H1 (cell line): ENCODE measurements around the gene TGFB3. TPM values are rescaled to one million over a fixed set of nuclear protein-coding genes. Genes with fewer than 3 reads are reported as not detected.

Source experiments
- BCL11A ChIP-seq, 2 experiments: IDR thresholded peaks; one replicate each; pipeline ENCODE4 v1.6.1; 2011; ENCODE audit warnings: low read depth in 2 of 2, low read length in 2 of 2, mild to moderate bottlenecking in 2 of 2
- BRCA1 ChIP-seq: IDR thresholded peaks from 2 replicates; pipeline ENCODE4 v1.6.1; 2012; ENCODE audit warnings: low read depth, low read length, improper control_type of control experiment
- CHD2 ChIP-seq: IDR thresholded peaks from 2 replicates; pipeline ENCODE4 v1.6.1; 2012; ENCODE audit warnings: low read length, improper control_type of control experiment
- GABPA ChIP-seq: IDR thresholded peaks from 2 replicates; pipeline ENCODE4 v1.6.1; 2011; ENCODE audit warnings: mild to moderate bottlenecking, low read length, moderate library complexity, borderline replicate concordance; ENCODE audit not compliant: insufficient read depth
- GTF2F1 ChIP-seq: IDR thresholded peaks from 2 replicates; pipeline ENCODE4 v1.6.1; 2012; ENCODE audit warnings: low read depth, low read length, improper control_type of control experiment, borderline replicate concordance
- JUN ChIP-seq: IDR thresholded peaks from 2 replicates; pipeline ENCODE4 v1.6.1; 2011; ENCODE audit warnings: low read depth, mild to moderate bottlenecking, improper control_type of control experiment, low read length
- PHF8 ChIP-seq: fragments of 200-600 bp; sonication (generic); conservative IDR thresholded peaks from 2 replicates; pipeline ENCODE4 v1.7.1; 2012; ENCODE audit warnings: low read depth, mild to moderate bottlenecking, inconsistent platforms, low read length, moderate library complexity
- SP1 ChIP-seq: IDR thresholded peaks from 2 replicates; pipeline ENCODE4 v1.6.1; 2011; ENCODE audit warnings: low read depth, low read length
- polyA plus RNA-seq, 7 experiments: library from polyadenylated mRNA; depleted of rRNA in 3 of 7; stranded (reverse) in 5 of 7; unstranded in 2 of 7; fragments of >200 nt in 5 of 7; fragments of 200-250 nt in 2 of 7; gene quantifications; 1 replicate in 5 of 7; 2 replicates in 1 of 7; 4 replicates in 1 of 7; pipeline versions ENCODE4 v1.2.1 to v1.2.3, GENCODE V29; 2011 to 2013; ENCODE audit warnings: missing spikeins in 2 of 7, mixed read lengths in 2 of 7
- total RNA-seq: library from RNA; stranded (reverse); fragmentation: NEBNext Ultra II Directional; extraction: Animal tissue kit (Norgen Biotek cat#: 25700); gene quantifications from 2 replicates; pipeline ENCODE4 v1.2.1, GENCODE V29; 2021

TGFB3 gene
- total and polyA plus RNA-seq, 2 of the 8 experiments (the other 6 are each of a cell fraction or from before 2014, with no cell fraction given): 0.65 to 0.86 TPM

GRCh38 chr14:75913183-75913582 is 68.6 kb downstream of the TGFB3 start (continued):
- TF ChIP-seq BCL11A (IDR thresholded peaks at IDR 0.05; ENCODE audit: low read depth in 2 of 2, low read length in 2 of 2): no peak
- TF ChIP-seq BRCA1: no peak
- TF ChIP-seq GTF2F1: no peak
- no peak for TF ChIP-seq PHF8
- TF ChIP-seq GABPA: no peak
- TF ChIP-seq CHD2: no peak
- TF ChIP-seq JUN: no peak
- no peak for TF ChIP-seq SP1
